Endothelial cell (in vitro differentiated cells): Measurements from ENCODE around the gene SLC9A3. TPM values are rescaled to one million over a fixed set of nuclear protein-coding genes. Genes with fewer than 3 reads are reported as not detected.

Experiments used
- DNase-seq: peaks from one replicate; pipeline ENCODE4 v3.0.0; 2021; ENCODE audit warnings: low spot score
- H3K27ac Mint-ChIP-seq: one replicate; pipeline ENCODE4 v1.8.0; 2021; ENCODE audit warnings: mixed read lengths, inconsistent platforms; ENCODE audit not compliant: unreplicated experiment
- H3K27me3 Mint-ChIP-seq: one replicate; pipeline ENCODE4 v1.8.0; 2021; ENCODE audit warnings: mild to moderate bottlenecking, moderate library complexity, mixed read lengths, inconsistent platforms; ENCODE audit not compliant: unreplicated experiment
- H3K36me3 Mint-ChIP-seq: one replicate; pipeline ENCODE4 v1.8.0; 2021; ENCODE audit warnings: mild to moderate bottlenecking, low read depth, mixed read lengths, inconsistent platforms; ENCODE audit not compliant: unreplicated experiment
- H3K4me1 Mint-ChIP-seq: one replicate; pipeline ENCODE4 v1.8.0; 2021; ENCODE audit warnings: mild to moderate bottlenecking, mixed read lengths, inconsistent platforms; ENCODE audit not compliant: unreplicated experiment
- H3K4me3 Mint-ChIP-seq: one replicate; pipeline ENCODE4 v1.8.0; 2021; ENCODE audit warnings: mild to moderate bottlenecking, mixed read lengths, inconsistent platforms; ENCODE audit not compliant: unreplicated experiment
- H3K9me3 Mint-ChIP-seq: one replicate; pipeline ENCODE4 v1.8.0; 2021; ENCODE audit warnings: mixed read lengths, inconsistent platforms; ENCODE audit not compliant: unreplicated experiment
- CTCF ChIP-seq: fragments of 200-600 bp; sonication (generic); IDR thresholded peaks from one replicate; pipeline ENCODE4 v1.5.0; 2021; ENCODE audit warnings: antibody characterized with exemption; ENCODE audit not compliant: unreplicated experiment
- total RNA-seq: library from RNA; stranded (reverse); fragmentation: NEBNext Ultra II Directional; extraction: Animal tissue kit (Norgen Biotek cat#: 25700); gene quantifications from one replicate; pipeline ENCODE4 v1.2.1, GENCODE V29; 2021; ENCODE audit not compliant: unreplicated experiment

The SLC9A3 gene
- total RNA-seq, 1 donor from 2014 or later: 1.1 TPM

- H3K27ac Mint-ChIP-seq: peak overlapping the region; percentile 4
Measured at GRCh38 chr5:453725-454481, 70.3 kb downstream of the SLC9A3 start.

GRCh38 chr5:452978-453710 is 71.1 kb downstream of the SLC9A3 start:
- no peak for DNase-seq
- Mint-ChIP-seq H3K27ac (peak overlapping the region; percentile 4), H3K27me3 (peaks cover 3% of the 10 kb centered on the region), H3K4me1 (peaks cover 17% of the 10 kb centered on the region), H3K36me3 (peaks cover 57% of the 10 kb centered on the region), H3K4me3 (peak overlapping the region; percentile 53), H3K9me3 (no peaks in the 10 kb centered on the region)
- no peak for TF ChIP-seq CTCF

More at GRCh38 chr5:453725-454481, 70.3 kb downstream of the SLC9A3 start:
- Mint-ChIP-seq H3K4me1 (peaks cover 10% of the 10 kb centered on the region), H3K9me3 (no peaks in the 10 kb centered on the region), H3K4me3 (no peak overlapping the region), H3K27me3 (peaks cover 1% of the 10 kb centered on the region), H3K36me3 (peaks cover 52% of the 10 kb centered on the region)
- TF ChIP-seq CTCF: no peak
- no peak for DNase-seq

GRCh38 chr5:451587-452458 is 72.4 kb downstream of the SLC9A3 start:
- no peak overlapping the region for H3K27ac Mint-ChIP-seq
- no peak for DNase-seq
- peak overlapping the region; percentile 17 for H3K4me3 Mint-ChIP-seq
- H3K4me1 Mint-ChIP-seq: peaks cover 17% of the 10 kb centered on the region
- no peak for TF ChIP-seq CTCF
- H3K36me3 Mint-ChIP-seq: peaks cover 64% of the 10 kb centered on the region
- peaks cover 3% of the 10 kb centered on the region for H3K27me3 Mint-ChIP-seq
- H3K9me3 Mint-ChIP-seq: no peaks in the 10 kb centered on the region

- Mint-ChIP-seq H3K36me3 (peaks cover 62% of the 10 kb centered on the region), H3K9me3 (no peaks in the 10 kb centered on the region), H3K27me3 (peaks cover 6% of the 10 kb centered on the region), H3K4me3 (peak overlapping the region; percentile 52), H3K27ac (peak overlapping the region; percentile 32), H3K4me1 (peaks cover 25% of the 10 kb centered on the region)
- no peak for TF ChIP-seq CTCF
- no peak for DNase-seq
Measured at GRCh38 chr5:449151-449550, 75.1 kb downstream of the SLC9A3 start.
